Measurements from ENCODE around the gene CYFIP2. TPM values are rescaled to one million over a fixed set of nuclear protein-coding genes. Genes with fewer than 3 reads are reported as not detected.

The CYFIP2 gene
- total RNA-seq, 1 donor from 2014 or later = 471 TPM

GRCh38 chr5:157267025-157267424 lies 1.1 kb downstream of the CYFIP2 start:
- Mint-ChIP-seq H3K4me1 (peaks cover 82% of the 10 kb centered on the region), H3K9me3 (peaks cover 6% of the 10 kb centered on the region), H3K4me3 (peak overlapping the region; percentile 93), H3K36me3 (ENCODE audit: low read depth) (peaks cover 46% of the 10 kb centered on the region), H3K27me3 (no peaks in the 10 kb centered on the region), H3K27ac (peak overlapping the region; percentile 95)
- no peak for TF ChIP-seq CTCF (IDR thresholded peaks at IDR 0.05)
- no peak for DNase-seq
- intact Hi-C loops (cut with micrococcal nuclease) = loop anchor here (10.0 kb wide), 1 partner anchor 308 kb away; the partner anchor contains the start of gene ADAM19
- CTCF ChIA-PET = interaction anchor here (0.9 to 1.8 kb wide), 4 partner anchors 13 to 16 kb away, joined by 4 to 5 read pairs (median 4); no protein-coding TSS in a partner anchor
- POLR2A ChIA-PET = interaction anchor here (0.6 to 6.5 kb wide), 17 partner anchors 8 to 463 kb away, joined by 3 to 73 read pairs (median 4); partner anchors contain the start of gene MED7
- ATAC-seq (ENCODE audit: low read depth) = no peak

GRCh38 chr5:157267761-157268480 lies 2.0 kb downstream of the CYFIP2 start:
- no peak for TF ChIP-seq CTCF (IDR thresholded peaks at IDR 0.05)
- Mint-ChIP-seq H3K27me3 (no peaks in the 10 kb centered on the region), H3K27ac (peak overlapping the region; percentile 95), H3K9me3 (peaks cover 6% of the 10 kb centered on the region), H3K36me3 (ENCODE audit: low read depth) (peaks cover 47% of the 10 kb centered on the region), H3K4me3 (peak overlapping the region; percentile 93), H3K4me1 (peaks cover 89% of the 10 kb centered on the region)
- DNase-seq = no peak
- POLR2A ChIA-PET = interaction anchor here (0.9 to 6.5 kb wide), 8 partner anchors 11 to 125 kb away, joined by 3 to 73 read pairs (median 11); partner anchors contain the start of gene MED7
- intact Hi-C loops (cut with micrococcal nuclease) = loop anchor here (10.0 kb wide), 1 partner anchor 307 kb away; the partner anchor contains the start of gene ADAM19
- no peak for ATAC-seq (ENCODE audit: low read depth)
- CTCF ChIA-PET = interaction anchor here (0.7 to 1.8 kb wide), 5 partner anchors 14 to 40 kb away, joined by 4 read pairs; no protein-coding TSS in a partner anchor

GRCh38 chr5:157269165-157269671 lies 3.3 kb downstream of the CYFIP2 start:
- ChIA-PET CTCF (interaction anchor here (1.2 to 1.4 kb wide), 2 partner anchors 15 to 120 kb away, joined by 3 to 5 read pairs; no protein-coding TSS in a partner anchor), POLR2A (interaction anchor here (0.9 to 3.8 kb wide), 4 partner anchors 10 to 126 kb away, joined by 3 to 19 read pairs (median 10); partner anchors contain the start of gene MED7)
- Mint-ChIP-seq H3K4me3 (peak overlapping the region; percentile 68), H3K9me3 (peaks cover 6% of the 10 kb centered on the region), H3K27me3 (no peaks in the 10 kb centered on the region), H3K27ac (peak overlapping the region; percentile 99), H3K4me1 (peaks cover 89% of the 10 kb centered on the region), H3K36me3 (ENCODE audit: low read depth) (peaks cover 49% of the 10 kb centered on the region)
- DNase-seq = no peak
- ATAC-seq (ENCODE audit: low read depth) = no peak
- intact Hi-C loops (cut with micrococcal nuclease) = loop anchor here (10.0 kb wide), 1 partner anchor 306 kb away; the partner anchor contains the start of gene ADAM19
- no peak for TF ChIP-seq CTCF (IDR thresholded peaks at IDR 0.05)

GRCh38 chr5:157269761-157270272 lies 3.9 kb downstream of the CYFIP2 start:
- Mint-ChIP-seq H3K4me3 (peak overlapping the region; percentile 69), H3K9me3 (peaks cover 6% of the 10 kb centered on the region), H3K27me3 (no peaks in the 10 kb centered on the region), H3K4me1 (peaks cover 87% of the 10 kb centered on the region), H3K27ac (peak overlapping the region; percentile 99), H3K36me3 (ENCODE audit: low read depth) (peaks cover 52% of the 10 kb centered on the region)
- ATAC-seq (ENCODE audit: low read depth) (no peak), DNase-seq (no peak)
- POLR2A ChIA-PET = interaction anchor here (0.6 to 3.8 kb wide), 4 partner anchors 9 to 48 kb away, joined by 3 to 19 read pairs (median 4); no protein-coding TSS in a partner anchor
- intact Hi-C loops (cut with micrococcal nuclease) = loop anchor here (5.0 to 10.0 kb wide), 3 partner anchors 305 to 1832 kb away; partner anchors contain the start of gene ADAM19
- TF ChIP-seq CTCF (IDR thresholded peaks at IDR 0.05) = no peak
- CTCF ChIA-PET = interaction anchor here (1.2 to 1.4 kb wide), 2 partner anchors 16 to 121 kb away, joined by 3 to 5 read pairs; no protein-coding TSS in a partner anchor
